A673 (cell line): ENCODE measurements around the gene BCL3.

Experiments
- EZH2 ChIP-seq: fragments of 200-600 bp; sonication (generic); IDR thresholded peaks from 2 replicates; pipeline ENCODE4 v1.6.1; 2017; ENCODE audit warnings: borderline replicate concordance, low read depth, mild to moderate bottlenecking, mixed read lengths, antibody characterized with exemption, low read length; ENCODE audit not compliant: poor library complexity, severe bottlenecking
- TF ChIP-seq, protein P1 (sequence below): fragments of 300-800, 200-600 bp; sonication (generic); conservative IDR thresholded peaks from 2 replicates; pipeline ENCODE4 v1.5.1; 2017; ENCODE audit warnings: low read depth, mild to moderate bottlenecking, antibody characterized with exemption, low read length, moderate library complexity, mixed read lengths

DNA sequence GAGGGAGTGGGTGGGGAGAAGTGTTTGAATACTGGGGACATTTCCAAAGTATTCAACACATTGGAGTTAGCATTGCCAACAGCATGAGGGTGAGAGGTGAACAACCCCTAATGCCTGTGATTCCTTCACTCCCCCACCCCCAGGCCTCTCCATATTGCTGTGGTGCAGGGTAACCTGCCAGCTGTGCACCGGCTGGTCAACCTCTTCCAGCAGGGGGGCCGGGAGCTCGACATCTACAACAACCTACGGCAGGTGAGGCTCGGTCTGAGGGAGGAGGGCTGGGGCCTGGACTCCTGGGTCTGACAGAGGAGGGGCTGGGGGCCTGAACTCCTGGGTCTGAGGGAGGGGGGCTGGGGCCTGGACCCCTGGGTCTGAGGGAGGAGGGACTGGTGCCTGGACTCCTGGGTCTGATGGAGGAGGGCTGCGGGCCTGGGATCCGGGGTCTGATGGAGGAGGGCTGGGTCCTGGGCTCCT is 7.6 kb downstream of the BCL3 start:
- TF ChIP-seq, protein P1, sequence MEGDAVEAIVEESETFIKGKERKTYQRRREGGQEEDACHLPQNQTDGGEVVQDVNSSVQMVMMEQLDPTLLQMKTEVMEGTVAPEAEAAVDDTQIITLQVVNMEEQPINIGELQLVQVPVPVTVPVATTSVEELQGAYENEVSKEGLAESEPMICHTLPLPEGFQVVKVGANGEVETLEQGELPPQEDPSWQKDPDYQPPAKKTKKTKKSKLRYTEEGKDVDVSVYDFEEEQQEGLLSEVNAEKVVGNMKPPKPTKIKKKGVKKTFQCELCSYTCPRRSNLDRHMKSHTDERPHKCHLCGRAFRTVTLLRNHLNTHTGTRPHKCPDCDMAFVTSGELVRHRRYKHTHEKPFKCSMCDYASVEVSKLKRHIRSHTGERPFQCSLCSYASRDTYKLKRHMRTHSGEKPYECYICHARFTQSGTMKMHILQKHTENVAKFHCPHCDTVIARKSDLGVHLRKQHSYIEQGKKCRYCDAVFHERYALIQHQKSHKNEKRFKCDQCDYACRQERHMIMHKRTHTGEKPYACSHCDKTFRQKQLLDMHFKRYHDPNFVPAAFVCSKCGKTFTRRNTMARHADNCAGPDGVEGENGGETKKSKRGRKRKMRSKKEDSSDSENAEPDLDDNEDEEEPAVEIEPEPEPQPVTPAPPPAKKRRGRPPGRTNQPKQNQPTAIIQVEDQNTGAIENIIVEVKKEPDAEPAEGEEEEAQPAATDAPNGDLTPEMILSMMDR = no peak
- TF ChIP-seq EZH2 = no peak
